Tibial nerve (tissue), 4 donors: Measurements from ENCODE around the gene POU2F2.

Experiments used
- EP300 ChIP-seq, 2 donors: sonication (generic); formaldehyde crosslinking; IDR thresholded peaks; one replicate each; pipeline ENCODE4 v1.6.1; 2017; ENCODE audit warnings: antibody characterized with exemption in 2 of 2, mild to moderate bottlenecking in 1 of 2
- POLR2A ChIP-seq, 2 donors: fragments of 450-650 bp; IDR thresholded peaks; one replicate each; pipeline ENCODE4 v1.6.1; 2017; ENCODE audit warnings: antibody characterized with exemption in 2 of 2, mild to moderate bottlenecking in 2 of 2, moderate library complexity in 2 of 2
- TF ChIP-seq, protein P1 (sequence below), 5 experiments: fragments of 200-600 bp in 3 of 5; fragments of 450-650 bp in 2 of 5; sonication (generic) in 3 of 5; IDR thresholded peaks; one replicate each; pipeline ENCODE4 v1.5.1; 2016 to 2019; ENCODE audit warnings: antibody characterized with exemption in 5 of 5, mild to moderate bottlenecking in 3 of 5, moderate library complexity in 2 of 5

DNA sequence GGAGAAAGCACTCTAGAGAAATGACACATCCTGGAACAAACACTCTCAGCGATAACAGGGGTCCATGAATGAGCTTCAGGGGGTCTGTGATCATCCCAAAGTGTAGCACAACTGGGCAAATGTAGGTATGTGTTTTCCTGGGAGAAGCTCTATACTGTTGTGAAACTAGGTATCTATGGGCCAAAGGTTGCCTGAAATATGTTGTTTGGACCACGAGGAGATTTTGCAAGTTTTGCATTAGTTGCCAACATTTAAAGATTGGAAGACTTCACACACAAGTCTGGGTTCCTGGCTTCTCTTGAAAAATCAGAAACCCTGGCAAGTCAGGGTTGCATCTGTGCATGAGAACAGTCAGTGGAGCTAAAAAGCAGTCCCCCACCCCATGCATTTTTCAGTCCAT is 26.7 kb upstream of the POU2F2 start:
- TF ChIP-seq POLR2A (IDR thresholded peaks at IDR 0.05) (no peak), EP300 (IDR thresholded peaks at IDR 0.05) (no peak)
- TF ChIP-seq, protein P1, sequence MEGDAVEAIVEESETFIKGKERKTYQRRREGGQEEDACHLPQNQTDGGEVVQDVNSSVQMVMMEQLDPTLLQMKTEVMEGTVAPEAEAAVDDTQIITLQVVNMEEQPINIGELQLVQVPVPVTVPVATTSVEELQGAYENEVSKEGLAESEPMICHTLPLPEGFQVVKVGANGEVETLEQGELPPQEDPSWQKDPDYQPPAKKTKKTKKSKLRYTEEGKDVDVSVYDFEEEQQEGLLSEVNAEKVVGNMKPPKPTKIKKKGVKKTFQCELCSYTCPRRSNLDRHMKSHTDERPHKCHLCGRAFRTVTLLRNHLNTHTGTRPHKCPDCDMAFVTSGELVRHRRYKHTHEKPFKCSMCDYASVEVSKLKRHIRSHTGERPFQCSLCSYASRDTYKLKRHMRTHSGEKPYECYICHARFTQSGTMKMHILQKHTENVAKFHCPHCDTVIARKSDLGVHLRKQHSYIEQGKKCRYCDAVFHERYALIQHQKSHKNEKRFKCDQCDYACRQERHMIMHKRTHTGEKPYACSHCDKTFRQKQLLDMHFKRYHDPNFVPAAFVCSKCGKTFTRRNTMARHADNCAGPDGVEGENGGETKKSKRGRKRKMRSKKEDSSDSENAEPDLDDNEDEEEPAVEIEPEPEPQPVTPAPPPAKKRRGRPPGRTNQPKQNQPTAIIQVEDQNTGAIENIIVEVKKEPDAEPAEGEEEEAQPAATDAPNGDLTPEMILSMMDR (IDR thresholded peaks at IDR 0.05), result no peak
